NCI-H526 (cell line): Measurements from ENCODE around the gene IPMK.
A peak's percentile ranks its signal among the peaks of the same experiment; 100 is the strongest.
"Not testable (repeated sequence)": the region's sequence is repeated elsewhere in the genome, so short reads cannot be mapped to it uniquely, and the experiment has no call there.

Experiments
- DNase-seq, 2 experiments: peaks; one replicate each; lab custom pipeline; 2025; lab: John Stamatoyannopoulos, UW

IPMK gene

GRCh38 chr10:58266826-58267712, 625 bp downstream of the IPMK start:
- peak in 1 of 2 experiments; percentile 39 for DNase-seq

DNA sequence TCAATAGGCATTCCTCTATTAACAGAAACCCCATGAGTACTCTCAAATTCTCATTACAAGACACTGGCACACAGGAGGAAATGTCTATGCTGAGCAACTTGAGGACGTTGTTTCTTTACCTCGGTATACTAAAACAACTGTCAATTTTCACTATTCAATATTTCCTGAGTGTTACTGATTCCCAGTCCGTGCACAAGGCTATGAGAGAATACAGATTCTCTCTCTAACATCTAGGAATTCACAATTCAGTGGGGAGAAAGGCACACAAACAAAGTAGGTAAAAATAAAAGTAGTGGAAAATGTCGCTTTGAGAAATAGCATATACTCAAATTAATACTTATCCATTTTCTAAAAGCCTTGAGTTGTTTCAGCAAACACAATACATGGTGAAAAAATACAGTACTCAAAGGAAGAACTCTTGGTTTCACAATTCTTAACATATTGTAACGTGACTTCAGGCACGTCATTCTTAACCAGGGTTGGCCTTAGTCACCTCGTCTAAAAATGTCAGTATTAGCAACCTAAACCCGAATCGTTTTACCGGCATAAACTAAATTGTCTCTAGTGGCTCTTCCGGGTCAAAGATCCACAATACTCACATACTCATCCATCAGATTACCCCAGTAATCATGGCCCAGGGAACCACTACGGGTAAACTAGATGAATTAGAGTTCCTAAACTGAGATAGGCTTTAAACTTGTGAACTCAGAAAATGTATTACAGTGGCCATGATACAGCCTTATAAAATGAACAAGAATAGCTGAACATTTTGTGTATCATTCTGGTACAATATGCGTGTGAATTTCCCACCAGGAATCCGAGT, 1.5 kb downstream of the IPMK start:
- peak in 1 of 2 experiments; percentile 13 for DNase-seq

DNA sequence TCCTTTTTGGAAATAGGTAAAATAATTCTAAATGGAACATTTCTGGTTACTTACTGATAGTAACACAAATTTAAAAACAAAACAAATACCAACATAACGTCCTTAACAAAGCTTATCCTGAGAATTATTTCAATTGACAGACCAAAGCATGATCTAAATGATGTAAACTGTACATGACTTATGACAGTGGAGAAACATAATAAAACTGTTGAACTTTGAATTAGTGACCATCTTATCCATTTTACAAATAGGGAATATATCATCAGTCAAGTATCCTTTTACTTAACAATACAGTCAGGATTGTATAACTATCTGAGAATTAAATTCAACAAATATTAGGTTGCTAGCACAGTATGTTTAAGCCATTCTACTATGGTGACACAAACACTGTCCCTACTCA, 2.4 kb downstream of the IPMK start:
- no peak for DNase-seq

- DNase-seq, result peak in 1 of 2 experiments; percentile 20
Observed at GRCh38 chr10:58264780-58265179, 2.9 kb downstream of the IPMK start.

DNA sequence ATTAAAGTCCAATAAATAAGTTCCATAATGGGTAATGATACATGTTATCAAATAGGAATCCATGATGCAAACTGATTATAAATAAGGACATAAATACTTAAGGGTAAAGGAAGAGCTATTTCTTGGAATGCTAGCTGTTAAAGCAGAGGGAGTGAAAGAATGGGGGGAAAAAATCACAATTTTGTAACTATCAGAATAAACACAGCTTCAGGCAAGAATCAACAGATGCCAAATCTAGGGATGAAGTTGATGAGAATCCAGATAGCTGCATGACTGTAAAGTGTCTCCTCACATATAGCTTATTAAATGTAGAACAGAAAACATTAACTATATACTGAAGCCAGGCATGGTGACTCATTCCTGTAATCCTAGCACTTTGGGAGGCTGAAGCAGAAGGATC, 4.9 kb downstream of the IPMK start:
- DNase-seq, result no peak

DNA sequence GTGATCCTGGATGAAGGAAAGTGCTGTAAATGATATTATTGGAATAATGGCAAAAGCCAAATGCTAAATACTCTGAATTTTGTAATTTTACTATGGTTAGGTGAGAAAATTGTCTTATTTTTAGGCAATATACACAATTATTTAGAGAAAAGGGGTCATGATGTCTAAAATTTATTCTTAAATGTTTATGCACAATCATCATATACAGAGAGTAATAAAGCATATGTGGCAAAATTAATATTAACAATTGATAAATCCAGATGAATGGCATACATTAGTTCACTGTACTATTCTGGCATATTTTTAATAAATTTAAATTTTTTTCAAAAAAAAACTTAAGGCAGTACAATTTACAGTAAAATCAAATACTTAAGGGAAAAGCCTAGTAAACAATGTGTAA, 7.4 kb downstream of the IPMK start:
- DNase-seq, result no peak

GRCh38 chr10:58258977-58259692, 8.6 kb downstream of the IPMK start:
- no peak for DNase-seq

- DNase-seq, result not testable (repeated sequence)
Observed at GRCh38 chr10:58256013-58256780, 11.5 kb downstream of the IPMK start.

DNA sequence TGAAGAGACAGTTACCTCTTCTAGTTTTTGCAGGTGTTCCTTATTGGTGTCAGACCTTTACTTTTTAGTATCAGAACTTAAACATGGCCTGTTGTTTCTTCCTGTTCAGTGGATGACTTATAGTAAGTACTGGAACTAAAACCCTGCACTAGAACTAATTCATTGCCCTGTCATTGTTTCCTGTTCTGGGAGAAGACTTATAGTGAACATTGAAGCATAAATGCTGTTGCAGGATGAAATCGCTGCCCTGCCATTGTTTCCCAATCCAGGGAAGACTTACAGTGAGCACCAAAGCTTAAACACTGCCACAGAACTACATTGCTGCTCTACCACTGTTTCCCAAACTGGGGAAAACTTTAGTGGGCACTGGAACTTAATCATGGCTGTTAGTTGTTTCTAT, 13.1 kb downstream of the IPMK start:
- no peak for DNase-seq

DNA sequence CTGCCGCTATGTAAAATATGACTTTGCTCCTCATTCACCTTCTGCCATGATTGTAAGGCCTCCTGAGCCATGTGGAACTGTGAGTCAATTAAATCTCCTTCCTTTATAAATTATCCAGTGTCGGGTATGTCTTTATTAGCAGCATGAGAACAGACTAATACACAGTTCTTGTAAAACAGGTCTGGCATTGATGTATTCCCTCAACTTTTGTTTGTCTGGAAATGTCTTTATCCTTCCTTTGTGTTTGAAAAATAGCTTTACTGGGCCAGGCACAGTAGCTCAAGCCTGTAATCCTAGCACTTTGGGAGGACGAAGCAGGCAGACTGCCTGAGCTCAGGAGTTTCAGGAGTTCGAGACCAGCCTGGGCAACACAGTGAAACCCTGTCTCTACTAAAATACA, 14.5 kb downstream of the IPMK start:
- DNase-seq, result no peak

GRCh38 chr10:58244666-58245065, 23.0 kb downstream of the IPMK start:
- not testable (repeated sequence) for DNase-seq

GRCh38 chr10:58244242-58244641, 23.5 kb downstream of the IPMK start:
- not testable (repeated sequence) for DNase-seq

DNA sequence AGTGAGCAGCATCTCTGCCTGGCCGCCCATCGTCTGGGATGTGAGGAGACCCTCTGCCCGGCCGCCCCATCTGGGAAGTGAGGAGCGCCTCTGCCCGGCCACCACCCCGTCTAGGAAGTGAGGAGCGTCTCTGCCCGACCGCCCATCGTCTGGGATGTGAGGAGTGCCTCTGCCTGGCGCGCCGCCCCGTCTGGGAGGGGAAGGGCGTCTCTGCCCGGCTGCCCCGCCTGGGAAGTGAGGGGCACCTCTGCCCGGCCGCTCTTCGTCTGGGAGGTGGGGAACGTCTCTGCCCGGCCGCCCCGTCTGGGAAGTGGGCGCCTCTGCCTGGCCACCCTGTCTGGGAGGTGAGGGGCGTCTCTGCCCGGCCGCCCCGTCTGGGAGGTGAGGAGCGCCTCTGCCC, 23.9 kb downstream of the IPMK start:
- not testable (repeated sequence) for DNase-seq

DNA sequence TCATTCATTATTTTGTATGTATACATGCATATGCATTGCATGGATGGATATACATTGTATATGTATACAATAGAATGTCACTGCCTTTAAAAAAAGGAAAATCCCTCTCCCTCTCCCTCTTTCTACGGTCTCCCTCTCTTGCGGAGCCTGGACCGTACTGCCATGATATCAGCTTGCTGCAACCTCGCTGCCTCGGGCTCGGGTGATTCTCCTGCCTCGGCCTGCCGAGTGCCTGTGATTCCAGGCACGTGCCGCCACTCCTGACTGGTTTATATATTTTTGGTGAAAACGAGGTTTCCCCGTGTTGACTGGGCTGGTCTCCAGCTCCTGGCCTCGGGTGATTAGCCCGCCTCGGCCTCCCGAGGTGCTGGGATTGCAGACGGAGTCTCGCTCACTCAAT, 24.4 kb downstream of the IPMK start:
- no peak for DNase-seq

- no peak for DNase-seq
Observed at GRCh38 chr10:58241346-58241745, 26.3 kb downstream of the IPMK start.

GRCh38 chr10:58240531-58240930, 27.2 kb downstream of the IPMK start:
- DNase-seq, result no peak

- no peak for DNase-seq
Observed at GRCh38 chr10:58239561-58240169, 28.0 kb downstream of the IPMK start.

- DNase-seq, result no peak
Observed at GRCh38 chr10:58237014-58237834, 30.5 kb downstream of the IPMK start.

- DNase-seq, result not testable (repeated sequence)
Observed at GRCh38 chr10:58229856-58230255, 37.8 kb downstream of the IPMK start.

- no peak for DNase-seq
Observed at GRCh38 chr10:58225654-58226053, 42.0 kb downstream of the IPMK start.
